Mesothelial cell of epicardium (in vitro differentiated cells): ENCODE results near the gene CUL9. TPM values are rescaled to one million over a fixed set of nuclear protein-coding genes. Genes with fewer than 3 reads are reported as not detected.

Experiments
- DNase-seq, 2 experiments: peaks; one replicate each; pipeline ENCODE4 v3.0.0; 2021; ENCODE audit warnings: low spot score in 2 of 2; ENCODE audit not compliant: unreplicated experiment in 2 of 2
- H3K27ac Mint-ChIP-seq: 2 replicates; pipeline ENCODE4 v1.8.0; 2021; ENCODE audit warnings: mixed read lengths
- H3K27me3 Mint-ChIP-seq: 2 replicates; pipeline ENCODE4 v1.8.0; 2021; ENCODE audit warnings: low read depth, mixed read lengths
- H3K36me3 Mint-ChIP-seq: 2 replicates; pipeline ENCODE4 v1.8.0; 2021; ENCODE audit warnings: mixed read lengths
- H3K4me1 Mint-ChIP-seq: 2 replicates; pipeline ENCODE4 v1.8.0; 2021; ENCODE audit warnings: mixed read lengths
- H3K4me3 Mint-ChIP-seq: 2 replicates; pipeline ENCODE4 v1.8.0; 2021; ENCODE audit warnings: mild to moderate bottlenecking, moderate library complexity, mixed read lengths
- H3K9me3 Mint-ChIP-seq: 2 replicates; pipeline ENCODE4 v1.8.0; 2021; ENCODE audit warnings: mixed read lengths
- total RNA-seq: library from RNA; stranded (reverse); gene quantifications from 3 replicates; pipeline ENCODE4 v1.2.1, GENCODE V29; 2021
- TF ChIP-seq, protein P1 (sequence below): fragments of 200-600 bp; sonication (generic); IDR thresholded peaks from one replicate; pipeline ENCODE4 v1.5.0; 2021; ENCODE audit warnings: antibody characterized with exemption; ENCODE audit not compliant: unreplicated experiment

Gene CUL9
- total RNA-seq, 1 donor from 2014 or later, result 72.1 TPM

DNA sequence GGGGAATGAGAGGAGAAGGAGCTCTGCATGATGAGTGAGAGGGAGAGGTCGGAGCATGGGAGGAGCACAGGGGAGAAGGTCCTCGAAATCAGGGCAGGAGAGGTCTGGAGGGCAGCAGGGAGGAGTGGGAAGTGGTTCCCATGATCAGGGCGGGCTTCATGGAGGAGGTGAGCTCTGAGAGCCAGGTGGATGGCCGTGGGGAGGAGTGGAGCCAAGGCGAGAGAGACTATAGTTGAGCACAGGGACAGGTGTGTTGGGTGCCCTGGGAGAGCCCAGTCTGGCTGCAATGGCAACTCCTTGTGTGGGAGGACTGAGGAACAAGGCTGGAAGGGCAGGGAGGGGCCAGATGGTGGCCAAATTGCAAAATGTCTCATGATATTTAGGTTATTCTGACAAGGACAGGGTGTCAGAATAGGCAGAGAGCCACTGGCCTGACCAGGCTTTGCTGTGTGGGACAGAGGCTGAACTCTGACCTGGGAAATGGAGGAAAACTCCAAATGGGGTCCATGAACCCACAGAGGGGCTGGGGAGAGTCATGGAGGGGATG is 82.7 kb downstream of the CUL9 start:
- no peak overlapping the region for H3K27ac Mint-ChIP-seq
- peaks cover 6% of the 10 kb centered on the region for H3K27me3 Mint-ChIP-seq
- no peaks in the 10 kb centered on the region for H3K36me3 Mint-ChIP-seq

DNA sequence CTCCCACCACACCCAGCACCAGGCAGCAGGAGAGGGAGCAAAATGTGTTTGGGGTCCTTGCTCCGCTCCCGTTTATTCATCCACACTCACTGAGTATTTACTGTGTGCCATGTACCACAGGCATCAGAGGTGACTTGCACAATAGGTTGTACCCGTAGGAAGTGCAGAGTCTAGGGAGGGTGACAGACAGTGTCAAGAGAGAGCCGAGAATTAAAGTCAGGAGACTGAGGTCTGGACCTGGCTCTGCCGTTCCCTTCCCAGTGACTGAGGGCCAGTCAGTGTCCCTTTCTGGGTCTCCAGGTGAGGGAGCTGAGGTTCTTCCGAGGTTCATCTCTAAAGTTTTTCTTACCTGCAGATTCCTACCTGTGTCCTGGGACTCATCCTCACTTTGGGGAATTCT is 83.6 kb downstream of the CUL9 start:
- no peak overlapping the region for H3K4me3 Mint-ChIP-seq
- peaks cover 6% of the 10 kb centered on the region for H3K27me3 Mint-ChIP-seq
- DNase-seq, result no peak
- no peaks in the 10 kb centered on the region for H3K9me3 Mint-ChIP-seq
- no peak overlapping the region for H3K27ac Mint-ChIP-seq
- peaks cover 31% of the 10 kb centered on the region for H3K4me1 Mint-ChIP-seq
- H3K36me3 Mint-ChIP-seq, result no peaks in the 10 kb centered on the region
- TF ChIP-seq, protein P1, sequence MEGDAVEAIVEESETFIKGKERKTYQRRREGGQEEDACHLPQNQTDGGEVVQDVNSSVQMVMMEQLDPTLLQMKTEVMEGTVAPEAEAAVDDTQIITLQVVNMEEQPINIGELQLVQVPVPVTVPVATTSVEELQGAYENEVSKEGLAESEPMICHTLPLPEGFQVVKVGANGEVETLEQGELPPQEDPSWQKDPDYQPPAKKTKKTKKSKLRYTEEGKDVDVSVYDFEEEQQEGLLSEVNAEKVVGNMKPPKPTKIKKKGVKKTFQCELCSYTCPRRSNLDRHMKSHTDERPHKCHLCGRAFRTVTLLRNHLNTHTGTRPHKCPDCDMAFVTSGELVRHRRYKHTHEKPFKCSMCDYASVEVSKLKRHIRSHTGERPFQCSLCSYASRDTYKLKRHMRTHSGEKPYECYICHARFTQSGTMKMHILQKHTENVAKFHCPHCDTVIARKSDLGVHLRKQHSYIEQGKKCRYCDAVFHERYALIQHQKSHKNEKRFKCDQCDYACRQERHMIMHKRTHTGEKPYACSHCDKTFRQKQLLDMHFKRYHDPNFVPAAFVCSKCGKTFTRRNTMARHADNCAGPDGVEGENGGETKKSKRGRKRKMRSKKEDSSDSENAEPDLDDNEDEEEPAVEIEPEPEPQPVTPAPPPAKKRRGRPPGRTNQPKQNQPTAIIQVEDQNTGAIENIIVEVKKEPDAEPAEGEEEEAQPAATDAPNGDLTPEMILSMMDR, result no peak

More for the DNA sequence above, 82.7 kb downstream of the CUL9 start:
- H3K4me3 Mint-ChIP-seq, result no peak overlapping the region
- H3K9me3 Mint-ChIP-seq, result no peaks in the 10 kb centered on the region
- TF ChIP-seq, protein P1, result no peak
- no peak for DNase-seq
- peaks cover 22% of the 10 kb centered on the region for H3K4me1 Mint-ChIP-seq

DNA sequence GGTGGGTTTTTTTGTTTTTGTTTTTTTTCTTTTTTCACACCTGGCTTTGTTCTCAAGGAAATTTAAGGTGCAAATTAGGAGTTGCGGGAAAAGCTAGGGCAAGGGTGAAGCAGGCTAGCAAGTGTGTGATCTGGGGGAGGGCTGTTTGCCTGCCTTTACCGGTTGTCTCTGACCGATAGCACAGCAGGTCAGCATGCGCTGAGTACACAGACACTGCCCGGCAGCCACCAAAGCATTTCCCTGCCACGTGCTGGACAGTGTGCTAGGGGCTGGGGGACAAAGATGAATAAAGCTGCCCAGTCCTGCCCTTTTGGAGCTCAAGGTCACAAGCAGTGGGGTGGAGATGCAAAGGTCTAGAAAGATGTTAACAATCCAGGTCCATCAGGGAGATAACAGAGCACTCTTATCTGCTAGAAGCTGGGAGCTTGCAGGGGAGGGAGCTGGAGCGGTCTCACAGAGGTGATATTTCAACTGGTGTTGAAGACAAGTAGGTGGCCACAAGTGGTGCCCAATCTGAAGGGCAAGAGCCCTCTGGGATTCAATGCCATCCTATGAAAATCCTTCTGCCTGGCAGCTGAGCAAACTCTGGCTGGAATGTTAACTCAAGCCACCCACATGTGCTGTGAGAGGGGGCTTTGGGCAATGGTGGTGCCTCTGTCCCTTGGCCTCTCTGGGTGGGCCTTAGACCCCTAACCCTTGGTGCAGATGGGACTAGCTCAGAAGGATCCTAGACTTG is 85.8 kb downstream of the CUL9 start:
- H3K9me3 Mint-ChIP-seq, result no peaks in the 10 kb centered on the region
- no peak for DNase-seq
- TF ChIP-seq, protein P1, result no peak
- H3K36me3 Mint-ChIP-seq, result no peaks in the 10 kb centered on the region
- no peak overlapping the region for H3K27ac Mint-ChIP-seq
- H3K4me3 Mint-ChIP-seq, result no peak overlapping the region
- H3K27me3 Mint-ChIP-seq, result peaks cover 19% of the 10 kb centered on the region
- peaks cover 40% of the 10 kb centered on the region for H3K4me1 Mint-ChIP-seq

DNA sequence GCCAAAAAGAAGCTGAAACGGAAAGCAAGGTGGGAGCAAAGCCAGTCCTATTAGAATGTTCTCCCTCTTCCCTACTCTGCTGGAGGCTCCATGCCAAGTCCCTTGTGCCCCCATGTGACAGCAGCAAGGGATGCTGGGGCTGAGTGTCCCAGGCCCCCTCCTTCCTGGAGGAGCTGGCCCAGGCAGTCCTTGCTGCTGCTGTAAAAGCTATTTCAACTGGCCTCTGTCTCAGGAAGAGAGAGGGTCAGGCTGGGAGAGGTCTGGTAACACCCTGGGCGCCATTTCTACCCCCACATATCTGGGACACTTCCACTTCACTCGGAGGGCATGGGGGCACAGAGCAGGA is 86.3 kb downstream of the CUL9 start:
- TF ChIP-seq, protein P1, result no peak
- no peak overlapping the region for H3K27ac Mint-ChIP-seq
- H3K36me3 Mint-ChIP-seq, result no peaks in the 10 kb centered on the region
- H3K27me3 Mint-ChIP-seq, result peaks cover 24% of the 10 kb centered on the region
- no peak for DNase-seq
- no peak overlapping the region for H3K4me3 Mint-ChIP-seq
- H3K4me1 Mint-ChIP-seq, result peaks cover 40% of the 10 kb centered on the region
- no peaks in the 10 kb centered on the region for H3K9me3 Mint-ChIP-seq

DNA sequence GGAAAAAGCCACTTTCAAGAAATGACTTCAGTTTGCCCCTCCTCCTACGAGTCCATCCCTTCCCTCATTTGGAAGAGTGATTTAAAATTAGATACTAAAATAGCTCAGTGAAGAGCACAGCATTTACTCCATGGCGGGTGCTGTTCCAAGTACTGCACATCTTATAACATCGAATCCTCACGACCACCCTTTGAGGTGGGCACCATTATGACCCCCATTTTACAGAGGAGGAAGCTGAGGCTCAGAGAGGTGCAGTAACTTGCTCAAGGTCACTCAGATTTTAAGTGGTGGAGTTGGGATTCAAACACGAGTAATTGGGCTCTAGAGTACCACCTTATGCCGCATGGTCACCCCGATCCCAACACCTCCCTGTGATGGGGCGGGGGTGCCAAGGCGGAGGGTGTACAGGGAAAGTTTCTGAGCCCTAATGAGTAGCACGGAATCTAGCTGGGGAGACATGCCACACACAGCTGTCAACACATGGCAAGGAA is 86.8 kb downstream of the CUL9 start:
- DNase-seq, result no peak
- no peaks in the 10 kb centered on the region for H3K36me3 Mint-ChIP-seq
- peaks cover 40% of the 10 kb centered on the region for H3K4me1 Mint-ChIP-seq
- peak overlapping the region; percentile 26 for H3K4me3 Mint-ChIP-seq
- H3K27me3 Mint-ChIP-seq, result peaks cover 29% of the 10 kb centered on the region
- TF ChIP-seq, protein P1, result no peak
- no peaks in the 10 kb centered on the region for H3K9me3 Mint-ChIP-seq
- H3K27ac Mint-ChIP-seq, result no peak overlapping the region
